NCI-H1105 treated with DMSO at 0.1 percent for 48 hours (cell line): Measurements from ENCODE around the gene SRRM1.
"Not testable (repeated sequence)": the region's sequence is repeated elsewhere in the genome, so short reads cannot be mapped to it uniquely, and the experiment has no call there.

Experiments
- DNase-seq: peaks from one replicate; lab custom pipeline; 2025; lab: John Stamatoyannopoulos, UW

Gene SRRM1

GRCh38 chr1:24644100-24644384 lies 940 bp downstream of the SRRM1 start:
- DNase-seq: no peak

GRCh38 chr1:24648919-24649318 lies 5.8 kb downstream of the SRRM1 start:
- no peak for DNase-seq

GRCh38 chr1:24652382-24652781 lies 9.3 kb downstream of the SRRM1 start:
- DNase-seq: no peak

- DNase-seq: no peak
Measured at GRCh38 chr1:24654010-24654409, 10.9 kb downstream of the SRRM1 start.

- no peak for DNase-seq
Measured at GRCh38 chr1:24656046-24656445, 12.9 kb downstream of the SRRM1 start.

GRCh38 chr1:24657781-24658180 lies 14.7 kb downstream of the SRRM1 start:
- DNase-seq: no peak

- DNase-seq: no peak
Measured at GRCh38 chr1:24659166-24659904, 16.2 kb downstream of the SRRM1 start.

- DNase-seq: no peak
Measured at GRCh38 chr1:24659993-24660665, 17.0 kb downstream of the SRRM1 start.

- no peak for DNase-seq
Measured at GRCh38 chr1:24664507-24665033, 21.5 kb downstream of the SRRM1 start.

GRCh38 chr1:24666794-24667193 lies 23.7 kb downstream of the SRRM1 start:
- no peak for DNase-seq

- DNase-seq: not testable (repeated sequence)
Measured at GRCh38 chr1:24671372-24671771, 28.3 kb downstream of the SRRM1 start.

GRCh38 chr1:24672686-24673085 lies 29.6 kb downstream of the SRRM1 start:
- not testable (repeated sequence) for DNase-seq

- no peak for DNase-seq
Measured at GRCh38 chr1:24673341-24673740, 30.2 kb downstream of the SRRM1 start.

GRCh38 chr1:24678421-24678820 lies 35.3 kb downstream of the SRRM1 start:
- not testable (repeated sequence) for DNase-seq

GRCh38 chr1:24679725-24680124 lies 36.6 kb downstream of the SRRM1 start:
- DNase-seq: no peak

GRCh38 chr1:24683713-24684162 lies 40.6 kb downstream of the SRRM1 start:
- no peak for DNase-seq

- no peak for DNase-seq
Measured at GRCh38 chr1:24688033-24688432, 44.9 kb downstream of the SRRM1 start.

GRCh38 chr1:24688621-24689195 lies 45.6 kb downstream of the SRRM1 start:
- DNase-seq: peak; percentile 54

- DNase-seq: no peak
Measured at GRCh38 chr1:24691051-24691450, 47.9 kb downstream of the SRRM1 start.

- no peak for DNase-seq
Measured at GRCh38 chr1:24692351-24692980, 49.4 kb downstream of the SRRM1 start.

GRCh38 chr1:24693827-24694379 lies 50.8 kb downstream of the SRRM1 start:
- DNase-seq: no peak

- peak; percentile 78 for DNase-seq
Measured at GRCh38 chr1:24694380-24694843, 51.3 kb downstream of the SRRM1 start.
